GM19438 (cell line): ENCODE measurements around the gene TEAD4.
A peak's percentile ranks its signal among the peaks of the same experiment; 100 is the strongest.

Experiments
- ATAC-seq: cut with Tn5 transposase; IDR thresholded peaks from one replicate; pipeline ENCODE4 v1.9.1; 2021; ENCODE audit warnings: low read depth; ENCODE audit not compliant: unreplicated experiment

Gene TEAD4

GRCh38 chr12:3076730-3077571 is 117.8 kb downstream of the TEAD4 start, which contains the start of gene TSPAN9:
TSPAN9 (plus strand) TSS chr12:3077379; CDS start chr12:3201194, 123,815 bp downstream.
- ATAC-seq: peak; percentile 69

GRCh38 chr12:3077572-3078081 is 118.4 kb downstream of the TEAD4 start:
- no peak for ATAC-seq

DNA sequence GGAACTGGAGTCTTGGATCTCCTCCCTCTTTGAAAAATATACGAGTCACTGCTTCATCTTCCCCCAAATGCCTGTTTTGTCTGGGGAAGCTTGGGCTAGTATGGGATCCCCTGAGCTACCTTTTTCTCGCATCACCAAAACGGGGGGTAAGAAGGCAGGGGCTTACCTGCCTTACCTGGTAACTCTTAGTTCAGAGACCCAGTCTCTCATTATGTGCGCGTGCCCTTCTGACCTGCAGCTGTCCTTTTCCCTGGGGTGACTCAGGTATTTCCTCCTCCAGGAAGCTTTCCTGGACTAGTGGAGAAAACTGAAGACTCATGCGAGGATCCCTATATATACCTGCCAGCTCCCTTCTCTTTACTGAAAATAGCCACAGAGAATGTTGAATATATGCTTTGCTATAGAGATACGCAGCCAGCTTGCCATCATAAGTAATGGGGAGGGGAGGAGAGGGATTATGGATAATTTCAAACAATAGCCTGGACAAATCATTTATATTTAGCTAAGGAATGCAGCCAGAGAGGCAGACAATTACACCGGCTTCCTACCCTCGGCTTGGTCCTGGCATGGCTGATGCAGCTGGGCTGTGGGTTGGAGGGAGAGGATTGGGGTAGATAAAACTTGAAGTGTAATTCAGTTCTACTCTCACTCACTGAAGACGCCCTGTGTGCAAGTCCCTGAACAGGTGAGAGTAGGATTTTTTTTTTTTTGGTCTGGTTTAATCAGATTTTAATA is 119.1 kb downstream of the TEAD4 start:
- no peak for ATAC-seq

DNA sequence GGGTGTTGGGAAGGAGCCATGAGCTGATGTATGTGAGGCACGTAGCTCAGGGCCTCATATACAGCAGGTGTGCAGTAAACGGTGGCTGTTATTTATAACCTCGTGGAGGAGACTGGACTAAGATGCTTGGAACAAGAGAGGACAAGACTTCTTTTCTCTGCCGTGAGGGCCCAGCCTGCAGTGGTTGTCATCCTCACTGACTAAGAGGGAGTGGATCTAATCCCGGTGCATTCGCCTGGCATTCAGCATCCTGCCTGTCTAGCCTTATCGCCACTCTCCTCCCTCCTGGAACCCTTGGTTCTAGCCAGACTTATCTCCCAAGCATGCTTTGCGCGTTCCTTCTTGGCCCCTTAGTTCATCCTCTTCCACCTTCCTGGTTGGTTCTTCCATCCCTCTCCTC is 121.9 kb downstream of the TEAD4 start:
- ATAC-seq: no peak

- no peak for ATAC-seq
These were observed 122.7 kb downstream of the TEAD4 start for GRCh38 chr12:3081886-3082285.

GRCh38 chr12:3083241-3083920 is 124.2 kb downstream of the TEAD4 start:
- no peak for ATAC-seq

DNA sequence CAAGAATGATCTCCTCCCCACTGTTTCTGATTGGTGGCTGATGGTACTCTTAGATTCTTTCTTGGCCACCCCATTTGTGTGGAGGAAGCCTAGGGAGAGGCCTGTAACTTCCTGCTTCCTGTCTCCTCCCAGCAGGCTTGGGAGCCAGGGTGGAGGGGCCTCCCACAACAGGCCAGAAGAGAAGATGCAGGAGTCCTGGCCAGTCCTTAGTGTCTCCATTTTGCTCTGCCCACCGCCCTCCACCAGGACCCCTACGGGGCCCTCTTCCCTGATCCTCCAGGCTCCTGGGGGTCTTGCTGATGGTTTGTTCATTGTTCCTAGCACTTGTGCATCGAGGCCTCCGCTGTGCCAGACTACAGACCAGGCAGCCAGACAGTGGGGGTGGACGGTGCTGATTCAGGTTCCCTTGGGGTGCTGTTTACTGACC is 124.7 kb downstream of the TEAD4 start:
- ATAC-seq: no peak

GRCh38 chr12:3084742-3085141 is 125.5 kb downstream of the TEAD4 start:
- ATAC-seq: no peak

DNA sequence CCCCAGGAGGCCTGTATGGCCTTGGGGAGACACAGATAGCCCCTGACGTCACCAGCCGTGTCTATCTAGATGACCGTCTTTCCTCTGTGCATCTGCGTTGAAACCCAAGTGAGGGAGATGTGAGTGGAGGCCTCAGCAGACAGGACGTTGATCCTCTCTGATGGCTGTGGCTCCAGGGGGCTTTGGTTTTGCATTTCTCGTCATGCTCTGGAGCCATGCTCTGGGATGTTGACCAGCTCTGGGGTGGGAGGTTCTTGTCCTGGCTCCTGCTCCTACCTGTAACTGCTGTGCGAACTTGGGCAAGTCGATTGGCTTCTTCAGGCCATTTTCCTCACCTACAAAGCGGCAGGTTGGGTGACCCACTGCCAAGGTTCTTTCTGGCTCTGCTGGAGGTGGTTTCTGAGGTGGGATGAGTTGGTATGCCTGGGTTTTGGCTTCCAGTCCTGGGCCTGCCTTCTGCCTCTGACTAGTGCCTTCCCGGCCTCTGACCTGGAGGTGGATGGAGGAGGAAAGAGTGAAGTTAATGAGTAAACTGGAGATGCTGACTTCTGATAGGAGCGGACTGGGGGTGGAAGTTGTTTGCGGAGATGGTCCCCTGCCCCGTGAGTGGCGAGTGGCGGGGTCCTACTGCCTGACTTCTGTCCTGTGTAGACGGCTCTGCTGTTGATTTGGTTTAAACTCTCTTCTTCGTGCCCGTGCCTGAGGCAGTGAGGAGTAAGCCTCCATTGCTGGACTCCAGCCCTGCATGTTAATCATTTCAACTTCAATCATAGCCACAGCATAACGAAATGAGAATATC is 126.3 kb downstream of the TEAD4 start:
- no peak for ATAC-seq

- no peak for ATAC-seq
These were observed 127.0 kb downstream of the TEAD4 start for GRCh38 chr12:3086211-3086610.

DNA sequence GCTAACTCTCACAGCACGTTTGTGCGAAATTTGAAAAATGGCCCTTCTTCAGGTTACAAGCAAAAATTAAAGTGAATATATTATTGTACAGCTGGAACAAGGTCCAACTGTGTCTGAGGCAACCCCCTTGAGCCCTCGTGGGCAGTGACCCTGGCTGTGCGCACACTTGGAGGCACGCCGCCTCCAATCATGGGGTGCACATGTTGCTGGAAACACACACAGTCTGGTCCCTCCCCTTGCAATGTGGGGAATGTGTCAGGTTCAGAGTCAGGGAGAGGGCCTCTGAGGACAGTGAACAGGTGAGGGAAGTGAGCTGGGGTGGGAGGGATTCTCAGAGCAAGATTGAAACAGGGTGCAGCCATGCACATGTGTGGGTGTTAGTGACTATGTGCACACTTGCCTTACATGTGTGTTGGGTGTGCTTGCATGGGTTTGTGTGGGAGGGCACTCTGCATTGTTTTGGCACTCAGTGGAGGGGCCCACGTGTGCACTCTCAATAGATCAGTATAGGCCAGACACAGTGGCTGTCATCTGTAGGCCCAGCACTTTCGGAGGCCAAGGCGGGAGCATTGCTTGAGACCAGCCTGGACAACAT is 127.6 kb downstream of the TEAD4 start:
- ATAC-seq: no peak

- no peak for ATAC-seq
These were observed 128.8 kb downstream of the TEAD4 start for GRCh38 chr12:3087758-3088650.

GRCh38 chr12:3089588-3089987 is 130.4 kb downstream of the TEAD4 start:
- ATAC-seq: no peak
